22Rv1 (cell line): ENCODE measurements around the gene AP5S1.

Source experiments
- H3K27ac ChIP-seq: fragments of 450-650 bp; 2 replicates; pipeline ENCODE4 v1.5.1; 2017
- CTCF ChIP-seq: fragments of 450-650 bp; IDR thresholded peaks from 2 replicates; pipeline ENCODE4 v1.5.1; 2017; ENCODE audit warnings: mild to moderate bottlenecking
- ZFX ChIP-seq: fragments of 450-650 bp; IDR thresholded peaks from 2 replicates; pipeline ENCODE4 v1.6.1; 2017; ENCODE audit warnings: antibody characterized with exemption, borderline replicate concordance

Gene AP5S1

GRCh38 chr20:3854462-3854871 is 34.1 kb downstream of the AP5S1 start:
- TF ChIP-seq ZFX (no peak), CTCF (no peak)
- H3K27ac ChIP-seq = 0 out of 2 replicates have a peak overlapping the region, but pooled peaks have one; percentile 17

- no peak overlapping the region for H3K27ac ChIP-seq
These were observed 37.1 kb downstream of the AP5S1 start for GRCh38 chr20:3857405-3857804.

GRCh38 chr20:3858689-3859088 is 38.3 kb downstream of the AP5S1 start:
- TF ChIP-seq ZFX (no peak), CTCF (no peak)
- no peak overlapping the region for H3K27ac ChIP-seq

More at GRCh38 chr20:3857405-3857804, 37.1 kb downstream of the AP5S1 start:
- TF ChIP-seq ZFX (no peak), CTCF (no peak)

GRCh38 chr20:3861191-3861590 is 40.8 kb downstream of the AP5S1 start:
- TF ChIP-seq ZFX = no peak
- TF ChIP-seq CTCF = no peak
- H3K27ac ChIP-seq = no peak overlapping the region

GRCh38 chr20:3862333-3862732 is 42.0 kb downstream of the AP5S1 start:
- no peak overlapping the region for H3K27ac ChIP-seq
- no peak for TF ChIP-seq CTCF
- TF ChIP-seq ZFX = no peak

GRCh38 chr20:3863317-3863716 is 43.0 kb downstream of the AP5S1 start:
- TF ChIP-seq CTCF = no peak
- TF ChIP-seq ZFX = no peak
- H3K27ac ChIP-seq = no peak overlapping the region

- H3K27ac ChIP-seq = no peak overlapping the region
- TF ChIP-seq ZFX (no peak), CTCF (no peak)
These were observed 44.2 kb downstream of the AP5S1 start for GRCh38 chr20:3864518-3864917.
